Measurements from ENCODE around the gene PLAC8L1.

- no peak for TF ChIP-seq POLR2AphosphoS5 (IDR thresholded peaks at IDR 0.05; ENCODE audit: low read depth, low read length)
- no peak for TF ChIP-seq TAF1 (IDR thresholded peaks at IDR 0.05; ENCODE audit: low read depth, low read length)
- TF ChIP-seq POLR2A (IDR thresholded peaks at IDR 0.05; ENCODE audit: low read depth, low read length) = no peak
Observed at GRCh38 chr5:146052780-146053179, 52.6 kb downstream of the PLAC8L1 start.

Measured in GM12891 (cell line).